Kidney (tissue), 14 donors: ENCODE results near the gene OSM. TPM values are rescaled to one million over a fixed set of nuclear protein-coding genes. Genes with fewer than 3 reads are reported as not detected.

ENCODE experiments used
- DNase-seq, 5 donors: peaks; one replicate each; pipeline ENCODE4 v3.0.0-alpha.2; 2013 to 2020
- FAIRE-seq: peaks from 2 replicates; lab custom pipeline; 2012; peaks lifted over from hg19 to GRCh38; lab: Jason Lieb, UNC
- H3K27ac ChIP-seq, 2 donors: one replicate each; pipeline ENCODE4 v1.7.0; 2013; ENCODE audit warnings: low read depth in 2 of 2, low read length in 2 of 2, inconsistent platforms in 1 of 2
- H3K27me3 ChIP-seq: one replicate; pipeline ENCODE4 v1.7.1; 2013; ENCODE audit warnings: low read length, inconsistent platforms; ENCODE audit not compliant: control insufficient read depth, insufficient read depth
- H3K36me3 ChIP-seq, 3 donors: one replicate each; pipeline versions ENCODE4 v1.7.0 to v1.7.1; 2013; ENCODE audit warnings: low read length in 3 of 3, control low read depth in 1 of 3, inconsistent platforms in 1 of 3; ENCODE audit not compliant: insufficient read depth in 3 of 3, control insufficient read depth in 2 of 3
- H3K4me1 ChIP-seq, 3 donors: one replicate each; pipeline versions ENCODE4 v1.7.0 to v1.7.1; 2013; ENCODE audit warnings: low read length in 3 of 3, inconsistent platforms in 1 of 3, low read depth in 1 of 3; ENCODE audit not compliant: control insufficient read depth in 2 of 3, insufficient read depth in 2 of 3
- H3K4me3 ChIP-seq, 3 donors: one replicate each; pipeline versions ENCODE4 v1.7.0 to v1.8.1; 2013; ENCODE audit warnings: low read length in 3 of 3, control low read depth in 1 of 3, inconsistent platforms in 1 of 3
- H3K9ac ChIP-seq, 3 donors: one replicate each; pipeline versions ENCODE4 v1.7.0 to v1.7.1; 2013; ENCODE audit warnings: low read length in 3 of 3, control low read depth in 1 of 3, inconsistent platforms in 1 of 3
- H3K9me3 ChIP-seq, 3 donors: one replicate each; pipeline versions ENCODE4 v1.7.0 to v1.7.1; 2013; ENCODE audit warnings: low read length in 3 of 3, control low read depth in 1 of 3, inconsistent platforms in 1 of 3; ENCODE audit not compliant: control insufficient read depth in 2 of 3, insufficient read depth in 1 of 3
- intact Hi-C: fragments of 100-400 bp; cut with DNase I; formaldehyde crosslinking; loops from one replicate; pipeline ENCODE4 v1.11.1; 2022
- polyA plus RNA-seq: library from polyadenylated mRNA; stranded (reverse); fragments of 350-450 nt; fragmentation: Illumina TruSeq; extraction: RNeasy Lipid Tissue Mini Kit (QIAGEN cat#74804); gene quantifications from one replicate; pipeline ENCODE4 v1.2.3, GENCODE V29; 2014; ENCODE audit warnings: low read depth, low replicate concordance; ENCODE audit not compliant: insufficient read depth
- total RNA-seq: library from RNA; stranded (reverse); fragmentation: NEBNext Ultra II Directional; extraction: Animal tissue kit (Norgen Biotek cat#: 25700); gene quantifications from one replicate; pipeline ENCODE4 v1.2.1, GENCODE V29; 2021
- TF ChIP-seq, protein P1 (sequence below): IDR thresholded peaks from 3 replicates; pipeline ENCODE4 v1.5.1; 2012; ENCODE audit warnings: mild to moderate bottlenecking, moderate library complexity, borderline replicate concordance; ENCODE audit not compliant: insufficient read depth; ENCODE audit errors: extremely low read depth
- donor health status: control.
- donor health status: control.
- donor health status: control.
- donor health status: control.
- donor health status: control.
- donor health status: DM: yes; HTN: yes; CAD: no.
- donor health status: Normal renal cell carcinoma (clear cell type).

The OSM gene
- total and polyA plus RNA-seq, 2 donors from 2014 or later, result 0.56 to 1.2 TPM

GRCh38 chr22:30220338-30221012 is 46.2 kb downstream of the OSM start:
- Histone ChIP-seq H3K27me3 (no peaks in the 10 kb centered on the region), H3K27ac (no peak overlapping the region), H3K4me1 (peaks cover 0 to 2% (median 0%) of the 10 kb centered on the region in 3 donors), H3K9me3 (no peaks in the 10 kb centered on the region), H3K36me3 (no peaks in the 10 kb centered on the region), H3K4me3 (no peak overlapping the region), H3K9ac (no peak overlapping the region)
- intact Hi-C loops, result no loop called here
- no peak for FAIRE-seq
- DNase-seq, result no peak
- TF ChIP-seq, protein P1, sequence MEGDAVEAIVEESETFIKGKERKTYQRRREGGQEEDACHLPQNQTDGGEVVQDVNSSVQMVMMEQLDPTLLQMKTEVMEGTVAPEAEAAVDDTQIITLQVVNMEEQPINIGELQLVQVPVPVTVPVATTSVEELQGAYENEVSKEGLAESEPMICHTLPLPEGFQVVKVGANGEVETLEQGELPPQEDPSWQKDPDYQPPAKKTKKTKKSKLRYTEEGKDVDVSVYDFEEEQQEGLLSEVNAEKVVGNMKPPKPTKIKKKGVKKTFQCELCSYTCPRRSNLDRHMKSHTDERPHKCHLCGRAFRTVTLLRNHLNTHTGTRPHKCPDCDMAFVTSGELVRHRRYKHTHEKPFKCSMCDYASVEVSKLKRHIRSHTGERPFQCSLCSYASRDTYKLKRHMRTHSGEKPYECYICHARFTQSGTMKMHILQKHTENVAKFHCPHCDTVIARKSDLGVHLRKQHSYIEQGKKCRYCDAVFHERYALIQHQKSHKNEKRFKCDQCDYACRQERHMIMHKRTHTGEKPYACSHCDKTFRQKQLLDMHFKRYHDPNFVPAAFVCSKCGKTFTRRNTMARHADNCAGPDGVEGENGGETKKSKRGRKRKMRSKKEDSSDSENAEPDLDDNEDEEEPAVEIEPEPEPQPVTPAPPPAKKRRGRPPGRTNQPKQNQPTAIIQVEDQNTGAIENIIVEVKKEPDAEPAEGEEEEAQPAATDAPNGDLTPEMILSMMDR, result no peak

DNA sequence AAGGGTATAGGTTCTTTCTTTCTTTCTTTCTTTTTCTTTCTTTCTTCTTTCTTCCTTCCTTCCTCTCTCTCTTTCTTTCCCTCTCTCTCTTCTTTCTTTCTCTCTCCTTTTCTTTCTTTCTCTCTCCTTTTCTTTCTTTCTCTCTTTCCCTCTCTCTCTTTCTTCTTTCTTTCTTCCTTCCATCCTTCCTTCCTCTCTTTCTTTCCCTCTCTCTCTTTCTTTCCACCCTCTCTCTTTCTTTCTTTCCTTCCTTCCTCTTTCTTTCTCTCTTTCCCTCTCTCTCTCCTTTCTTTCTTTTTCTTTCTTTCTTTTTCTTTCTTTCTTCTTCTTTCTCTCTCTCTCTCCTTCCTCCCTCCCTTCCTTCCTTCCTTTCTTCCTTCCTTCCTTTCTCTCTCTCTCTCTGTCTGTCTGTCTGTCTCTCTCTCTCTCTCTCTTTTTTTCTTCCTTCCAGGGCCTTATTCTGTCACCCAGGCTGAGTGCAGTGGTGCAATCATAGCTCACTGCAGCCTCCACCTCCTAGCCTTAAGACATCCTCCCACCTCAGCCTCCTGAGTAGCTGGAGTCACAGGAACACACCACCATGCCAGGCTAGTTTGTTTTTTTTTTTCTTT is 46.9 kb downstream of the OSM start:
- Histone ChIP-seq H3K9me3 (no peaks in the 10 kb centered on the region), H3K9ac (no peak overlapping the region), H3K27ac (no peak overlapping the region), H3K4me3 (no peak overlapping the region), H3K4me1 (peaks cover 0 to 2% (median 0%) of the 10 kb centered on the region in 3 donors), H3K27me3 (no peaks in the 10 kb centered on the region), H3K36me3 (no peaks in the 10 kb centered on the region)
- DNase-seq (no peak), FAIRE-seq (no peak)
- intact Hi-C loops, result no loop called here
- TF ChIP-seq, protein P1, result no peak

- Histone ChIP-seq H3K9me3 (no peaks in the 10 kb centered on the region), H3K9ac (no peak overlapping the region), H3K27ac (no peak overlapping the region), H3K4me3 (no peak overlapping the region), H3K27me3 (no peaks in the 10 kb centered on the region), H3K36me3 (no peaks in the 10 kb centered on the region), H3K4me1 (peaks cover 0 to 2% (median 0%) of the 10 kb centered on the region in 3 donors)
- TF ChIP-seq, protein P1, result peak; percentile 6
- intact Hi-C loops, result no loop called here
- DNase-seq (peak in 3 of 5 donors; percentile 63 to 83 (median 76)), FAIRE-seq (no peak)
Observed at GRCh38 chr22:30219049-30219654, 47.5 kb downstream of the OSM start.
